ENCODE data around the gene LAT.

DNA sequence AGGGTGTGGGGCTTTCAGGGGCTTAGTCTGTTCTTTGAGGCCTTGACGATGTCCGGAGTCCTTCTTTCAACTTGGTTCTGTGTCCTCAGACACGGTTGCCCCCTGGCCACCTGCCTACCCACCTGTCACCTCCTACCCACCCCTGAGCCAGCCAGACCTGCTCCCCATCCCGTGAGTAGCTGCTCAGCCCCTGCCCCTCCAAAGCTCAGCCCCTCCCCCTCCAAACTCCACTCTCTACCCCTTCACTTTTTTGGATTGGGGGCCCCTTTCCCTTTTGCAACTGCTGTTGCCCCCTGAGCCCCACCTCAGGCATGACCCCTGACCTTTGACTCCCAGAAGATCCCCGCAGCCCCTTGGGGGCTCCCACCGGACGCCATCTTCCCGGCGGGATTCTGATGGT is 1.2 kb downstream of the LAT start:
- TF ChIP-seq EZH2phosphoT487 (IDR thresholded peaks at IDR 0.05) = no peak
- TF ChIP-seq, protein P1, sequence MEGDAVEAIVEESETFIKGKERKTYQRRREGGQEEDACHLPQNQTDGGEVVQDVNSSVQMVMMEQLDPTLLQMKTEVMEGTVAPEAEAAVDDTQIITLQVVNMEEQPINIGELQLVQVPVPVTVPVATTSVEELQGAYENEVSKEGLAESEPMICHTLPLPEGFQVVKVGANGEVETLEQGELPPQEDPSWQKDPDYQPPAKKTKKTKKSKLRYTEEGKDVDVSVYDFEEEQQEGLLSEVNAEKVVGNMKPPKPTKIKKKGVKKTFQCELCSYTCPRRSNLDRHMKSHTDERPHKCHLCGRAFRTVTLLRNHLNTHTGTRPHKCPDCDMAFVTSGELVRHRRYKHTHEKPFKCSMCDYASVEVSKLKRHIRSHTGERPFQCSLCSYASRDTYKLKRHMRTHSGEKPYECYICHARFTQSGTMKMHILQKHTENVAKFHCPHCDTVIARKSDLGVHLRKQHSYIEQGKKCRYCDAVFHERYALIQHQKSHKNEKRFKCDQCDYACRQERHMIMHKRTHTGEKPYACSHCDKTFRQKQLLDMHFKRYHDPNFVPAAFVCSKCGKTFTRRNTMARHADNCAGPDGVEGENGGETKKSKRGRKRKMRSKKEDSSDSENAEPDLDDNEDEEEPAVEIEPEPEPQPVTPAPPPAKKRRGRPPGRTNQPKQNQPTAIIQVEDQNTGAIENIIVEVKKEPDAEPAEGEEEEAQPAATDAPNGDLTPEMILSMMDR (IDR thresholded peaks at IDR 0.05) = no peak

All from neural progenitor cell (in vitro differentiated cells).